GM18520 (cell line): ENCODE measurements around the gene PTPRT.

ENCODE experiments used
- ATAC-seq: cut with Tn5 transposase; IDR thresholded peaks from one replicate; pipeline ENCODE4 v1.9.1; 2021; ENCODE audit not compliant: unreplicated experiment

Gene PTPRT

DNA sequence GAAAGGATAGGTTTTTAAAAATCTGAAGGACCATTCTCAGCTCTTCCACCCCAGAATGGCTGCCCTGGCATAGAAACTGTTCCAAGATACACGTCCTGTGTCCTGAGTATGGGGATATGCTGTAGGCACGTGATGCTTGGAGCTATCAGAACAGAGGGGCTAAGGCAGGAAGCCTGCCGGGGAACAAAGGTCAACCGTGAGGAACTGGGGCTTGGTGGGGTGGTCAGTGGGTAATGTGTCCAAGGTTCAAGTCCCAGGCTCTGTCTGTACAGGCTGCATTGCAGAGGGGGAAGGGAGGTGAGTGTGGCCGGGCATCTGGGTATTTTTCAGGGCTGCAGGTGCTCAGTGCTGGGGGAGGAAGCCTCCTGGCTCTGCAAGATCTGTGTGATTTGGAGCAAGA, 1092.0 kb downstream of the PTPRT start:
- ATAC-seq: no peak

DNA sequence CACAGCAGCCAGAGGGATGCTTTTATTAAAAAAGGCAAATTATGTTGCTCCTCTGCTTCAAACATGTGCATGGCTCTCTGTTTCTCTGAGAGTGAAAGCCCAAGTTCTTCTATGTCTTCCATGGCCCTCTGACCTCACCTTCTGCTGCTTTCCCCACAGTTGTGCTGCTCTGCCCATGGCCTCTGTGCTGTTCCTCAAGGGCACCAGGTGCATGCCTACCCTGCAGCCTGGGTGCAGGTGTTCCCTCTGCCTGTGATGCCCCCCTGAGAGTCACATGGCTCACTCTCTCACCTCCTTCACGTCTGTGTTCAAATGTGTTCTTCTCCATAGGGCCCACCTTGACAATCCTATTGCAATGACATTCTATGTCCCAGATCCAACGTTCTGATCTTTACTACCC, 1094.5 kb downstream of the PTPRT start:
- no peak for ATAC-seq

DNA sequence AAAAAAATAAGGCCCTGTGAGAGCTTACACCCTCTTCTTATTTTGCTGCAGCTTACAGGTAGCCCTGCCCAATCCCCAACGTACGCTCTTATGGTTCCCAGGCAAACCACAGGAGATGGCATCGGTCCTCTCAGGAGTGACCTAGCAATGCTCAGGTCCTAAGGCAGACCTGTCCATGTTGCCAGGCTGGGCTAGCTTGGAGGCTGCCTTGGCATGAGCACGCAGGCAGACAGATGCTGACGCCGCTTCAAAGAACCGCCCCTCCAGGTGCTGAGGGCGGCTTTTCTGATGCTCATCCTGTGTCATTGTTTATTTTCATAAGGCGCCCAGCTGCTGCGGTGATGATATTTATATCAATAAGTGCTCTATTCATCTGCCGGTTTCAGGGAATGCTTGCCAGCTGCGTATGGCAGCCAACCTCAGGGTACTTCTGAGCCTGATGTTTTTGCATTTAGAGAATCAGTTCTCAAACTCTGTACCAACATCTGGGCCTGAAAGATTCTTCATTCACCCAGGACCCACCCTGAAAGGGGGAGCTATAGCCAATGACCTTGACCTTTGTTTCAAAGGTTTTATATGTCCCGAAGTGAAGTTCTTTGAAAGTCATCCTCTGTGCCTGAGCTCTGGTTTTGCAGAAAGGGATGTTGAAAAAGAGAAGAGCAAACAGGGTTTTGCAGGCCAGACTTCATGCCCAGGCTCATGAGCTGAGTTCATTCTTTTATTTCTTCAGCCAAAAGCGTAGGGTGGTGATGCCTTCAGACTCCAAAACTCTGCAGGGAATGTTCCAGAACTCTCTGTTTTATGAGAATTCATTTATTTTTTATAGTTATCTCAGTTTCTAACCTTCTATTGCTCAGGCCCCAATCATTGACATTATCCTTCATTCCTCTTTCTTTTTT, 1095.9 kb downstream of the PTPRT start:
- no peak for ATAC-seq

DNA sequence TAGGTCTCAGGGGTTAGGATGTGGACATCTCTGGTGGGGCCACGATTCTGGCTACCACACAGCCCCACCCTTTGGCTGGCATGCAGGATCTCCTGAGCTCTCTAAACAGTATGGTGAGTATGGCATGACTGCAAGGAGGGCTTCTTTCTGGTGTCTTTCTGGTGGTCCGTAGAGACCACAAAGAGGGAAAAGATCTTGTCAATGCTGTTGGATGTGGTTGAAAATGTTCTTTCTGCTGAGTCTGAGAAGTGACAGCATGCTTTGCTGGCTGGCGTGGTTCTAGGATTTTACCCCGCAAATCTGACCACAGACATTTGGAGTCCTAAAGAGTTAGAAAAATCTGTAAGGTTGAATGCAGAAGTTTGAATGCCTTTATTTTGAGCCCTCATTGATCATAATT, 1096.7 kb downstream of the PTPRT start:
- no peak for ATAC-seq

DNA sequence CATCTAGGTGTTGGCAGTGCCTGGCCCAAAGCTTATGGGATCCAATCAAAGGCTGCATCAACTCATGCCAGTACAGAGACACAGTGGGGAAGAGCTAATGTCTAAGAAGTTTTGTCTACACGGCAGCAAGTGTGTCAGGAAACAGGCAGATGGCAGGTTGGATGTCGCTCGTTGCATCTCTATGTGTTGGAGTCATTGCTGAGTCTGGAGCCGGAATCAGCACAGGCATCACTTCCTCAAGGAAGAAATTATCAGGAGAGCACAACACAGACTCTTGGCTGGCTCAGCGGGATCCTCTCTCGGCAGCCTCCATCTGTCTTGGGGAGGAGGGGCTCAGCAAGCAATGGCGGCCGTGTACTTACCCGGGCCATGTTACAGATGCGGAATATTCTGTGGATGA, 1104.3 kb downstream of the PTPRT start:
- no peak for ATAC-seq

DNA sequence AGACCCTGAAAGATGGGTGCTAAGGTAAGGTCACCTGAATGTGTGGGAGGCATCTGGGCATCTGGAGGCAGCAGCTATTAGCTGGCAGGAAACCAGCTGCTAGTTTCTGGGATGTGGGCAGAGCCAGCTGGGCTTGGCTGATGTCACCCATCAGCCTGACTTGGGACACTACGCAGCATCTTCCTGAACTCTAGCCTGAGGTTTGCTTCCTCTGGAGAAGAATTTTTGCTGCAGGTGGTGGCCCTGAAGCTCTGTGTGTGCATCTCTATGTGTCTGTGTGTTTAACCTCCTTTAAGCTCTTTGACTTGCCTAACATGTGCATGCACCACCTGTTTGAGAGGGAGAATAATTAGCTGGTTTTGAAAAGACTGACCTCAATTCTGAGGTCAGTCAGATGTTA, 1106.4 kb downstream of the PTPRT start:
- no peak for ATAC-seq

DNA sequence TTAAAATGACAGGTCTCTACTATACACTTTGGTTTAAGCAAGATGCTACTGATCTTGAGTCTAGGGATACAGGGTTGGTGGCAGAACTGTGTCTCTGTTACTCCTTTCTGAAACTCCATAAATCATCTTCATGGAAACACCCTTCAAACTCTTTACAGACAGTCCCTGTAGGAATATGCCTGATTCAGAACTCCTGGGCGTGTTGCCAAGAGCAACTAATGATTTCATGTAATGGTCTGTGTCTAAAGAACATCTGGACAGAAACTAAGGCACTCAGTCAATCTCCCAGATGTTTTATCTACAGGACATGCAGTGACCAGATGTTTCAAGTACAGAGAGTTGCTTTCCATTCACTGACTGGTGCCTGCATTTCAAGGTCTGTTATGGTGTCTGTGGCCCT, 1107.1 kb downstream of the PTPRT start:
- no peak for ATAC-seq

DNA sequence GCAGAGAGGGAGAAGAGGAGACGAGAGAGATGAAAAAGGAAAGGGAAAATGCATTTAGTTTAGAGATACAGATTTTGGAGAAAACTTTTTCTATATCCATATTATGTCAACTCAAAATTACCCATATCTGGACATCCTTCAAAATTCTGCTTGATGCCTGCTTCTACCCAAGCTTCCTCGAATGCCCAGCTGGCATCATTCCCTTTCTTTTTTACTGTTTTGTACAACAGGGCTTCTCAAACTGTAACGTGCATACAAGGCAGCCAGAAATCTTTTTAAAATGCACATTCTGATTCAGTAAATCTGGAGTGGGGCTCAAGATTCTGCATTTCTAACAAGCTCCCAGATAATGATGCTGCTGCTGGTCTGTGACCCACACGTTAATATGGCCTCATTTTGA, 1108.8 kb downstream of the PTPRT start:
- no peak for ATAC-seq

DNA sequence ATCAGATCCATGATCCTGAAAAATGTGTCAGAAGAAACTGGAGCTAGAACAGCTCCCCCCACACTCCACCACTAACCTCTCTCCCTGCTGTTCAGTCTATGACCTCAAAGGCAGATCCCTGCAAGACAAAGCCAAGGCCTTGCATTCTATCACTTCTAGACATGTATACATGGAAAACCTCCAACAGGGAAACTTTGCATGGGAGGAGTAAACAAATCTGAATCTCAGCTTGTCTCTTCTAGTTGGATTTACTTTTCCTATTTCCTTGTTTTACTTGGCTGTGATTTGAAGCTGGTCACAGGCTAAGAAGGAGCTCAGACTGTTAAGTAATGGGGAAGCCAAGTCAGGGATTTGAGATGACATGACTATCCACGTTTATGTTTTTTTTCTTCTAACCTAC, 1114.8 kb downstream of the PTPRT start:
- ATAC-seq: no peak

DNA sequence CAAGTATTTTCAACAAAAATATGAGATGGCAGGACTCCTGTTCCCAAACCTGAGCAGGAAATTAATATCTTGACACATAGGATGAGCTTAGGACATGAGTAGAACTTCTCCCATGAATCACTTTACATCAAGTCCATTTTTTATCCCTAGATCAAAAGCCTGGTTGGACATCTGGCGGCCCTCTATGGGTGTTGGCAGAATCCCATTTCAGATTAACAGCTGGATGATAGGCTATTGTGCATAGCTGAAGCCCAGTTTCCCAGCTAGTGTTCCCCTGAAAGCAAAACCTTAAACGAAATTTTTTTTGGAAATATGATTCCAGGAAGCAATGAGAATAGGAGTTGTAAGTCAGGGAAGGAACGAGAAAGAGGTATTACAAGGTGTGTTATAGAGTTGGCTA, 1122.1 kb downstream of the PTPRT start:
- ATAC-seq: no peak

DNA sequence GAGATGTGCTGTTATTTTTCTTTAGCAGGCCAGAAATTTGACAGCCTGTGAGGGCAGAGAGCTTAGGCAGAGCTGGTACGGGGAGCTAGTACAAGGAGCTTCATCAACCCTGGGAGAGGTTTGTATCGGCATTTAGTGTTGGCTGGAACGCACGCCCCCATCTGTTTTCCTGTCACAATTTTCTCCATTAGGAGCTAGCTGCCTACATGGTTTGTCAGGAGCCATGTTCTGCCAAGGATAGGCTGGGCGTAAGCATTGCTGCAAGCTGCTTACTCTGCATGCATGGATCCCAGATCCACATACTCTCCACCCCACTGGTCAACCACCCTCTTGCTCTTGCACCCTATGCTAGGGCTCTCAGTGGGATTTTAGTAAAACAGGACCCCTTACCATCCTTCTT, 1122.5 kb downstream of the PTPRT start:
- ATAC-seq: no peak

DNA sequence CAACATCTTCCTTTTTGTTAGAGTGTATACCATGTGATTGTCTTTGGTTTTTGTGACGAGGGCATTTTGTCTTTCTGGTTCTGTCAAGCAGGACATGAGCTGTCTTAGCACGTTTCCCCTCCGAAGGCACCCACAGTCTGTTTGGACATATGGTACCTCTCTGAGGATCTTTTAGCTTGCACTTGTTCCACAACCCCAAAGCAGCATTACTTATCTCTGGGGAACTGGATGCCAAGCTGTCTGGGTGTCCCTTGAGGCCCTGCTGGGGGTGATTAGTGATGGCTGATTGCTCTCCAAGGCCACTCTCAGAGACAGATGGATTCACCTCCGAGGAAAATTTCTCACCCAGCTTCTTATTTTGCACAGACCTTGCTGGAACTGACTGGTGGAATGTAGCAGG, 1126.6 kb downstream of the PTPRT start:
- no peak for ATAC-seq

DNA sequence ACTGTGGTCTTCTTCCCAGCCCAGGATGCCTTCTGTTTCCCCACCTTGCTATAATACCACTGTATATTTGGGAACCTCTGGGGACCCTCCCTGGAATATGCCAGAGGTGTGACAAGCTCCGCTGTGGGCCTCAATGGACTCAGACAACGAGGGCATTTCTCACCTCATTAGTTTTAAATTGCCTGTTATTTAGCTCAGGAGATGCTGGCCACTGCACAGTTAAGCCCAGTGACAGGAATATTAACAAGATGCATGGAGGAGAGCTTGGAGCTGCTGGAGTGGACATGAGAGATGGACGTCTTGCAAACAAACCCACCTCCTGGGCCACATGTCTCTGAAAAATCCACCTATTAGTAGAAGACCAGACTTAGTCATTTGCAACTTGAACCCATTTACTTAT, 1136.4 kb downstream of the PTPRT start:
- no peak for ATAC-seq

DNA sequence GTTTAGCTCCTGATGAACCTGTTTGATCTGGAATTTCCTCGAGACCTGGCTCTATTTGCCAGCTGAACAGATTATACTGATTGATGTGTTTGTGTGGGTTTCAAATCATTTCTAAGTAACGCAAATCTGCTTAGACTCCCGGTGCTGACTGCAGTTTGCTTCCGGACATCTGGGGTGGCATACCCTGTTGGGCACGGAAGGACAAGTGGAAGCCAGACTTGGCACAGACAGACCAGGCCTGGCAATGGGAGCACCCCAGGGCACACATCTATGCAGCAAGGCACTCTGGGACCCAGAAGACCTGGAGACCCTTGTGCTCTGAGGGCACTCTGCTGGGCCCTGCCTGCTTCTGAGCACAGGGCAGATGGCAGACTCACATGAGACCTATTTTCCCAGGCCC, 1137.8 kb downstream of the PTPRT start:
- ATAC-seq: no peak

DNA sequence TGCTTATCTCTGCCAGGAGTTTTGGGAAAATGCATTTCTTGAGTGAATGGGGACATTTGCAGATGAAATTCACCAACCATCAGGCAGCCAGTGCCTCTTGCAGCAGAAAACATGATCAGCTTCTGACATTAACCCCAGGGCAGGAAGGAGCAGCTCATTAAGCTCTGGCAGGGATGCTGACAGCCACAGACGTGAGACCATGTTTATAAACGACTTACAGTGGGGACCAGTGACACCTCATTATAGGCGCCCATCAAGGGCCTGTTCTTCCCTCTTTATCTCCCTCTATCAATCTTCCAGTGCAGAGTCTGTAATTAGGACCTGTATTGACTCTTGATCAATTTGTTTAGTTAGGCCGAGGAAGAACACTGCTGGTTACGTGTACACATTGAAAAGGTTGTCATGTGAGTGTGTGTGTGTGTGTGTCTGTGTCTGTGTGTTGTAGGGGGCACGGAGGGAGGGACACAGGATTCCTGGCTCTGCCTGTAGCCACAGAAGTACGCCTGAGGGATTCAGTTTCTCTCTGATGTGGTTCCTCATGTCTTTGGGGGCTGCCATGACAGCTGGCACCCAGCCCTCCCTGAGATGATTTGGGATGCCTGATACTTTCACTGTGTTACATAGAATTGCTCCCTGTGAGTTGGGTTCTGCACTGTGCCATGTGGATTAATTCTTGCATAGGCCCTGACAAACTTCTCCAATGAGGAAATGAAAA, 1143.2 kb downstream of the PTPRT start:
- ATAC-seq: no peak

DNA sequence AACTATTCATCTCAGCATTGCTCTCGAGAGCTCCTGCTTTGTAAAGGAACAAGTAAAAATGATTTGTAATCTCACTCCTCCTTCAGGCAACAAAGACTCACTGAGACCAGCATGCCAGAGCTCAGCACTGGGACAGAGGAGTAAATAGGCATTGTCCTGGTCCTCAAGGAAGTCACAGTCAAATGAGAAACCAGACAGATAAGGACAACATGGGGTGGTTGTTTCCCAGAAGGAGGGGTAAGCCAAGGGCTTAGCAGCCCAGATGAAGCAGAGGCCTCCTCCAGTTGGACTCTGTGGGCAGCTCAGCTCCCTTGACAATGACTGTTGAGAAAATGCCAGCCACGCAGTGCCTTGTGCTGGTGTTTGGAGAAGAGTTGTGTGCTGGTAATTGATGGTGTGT, 1145.8 kb downstream of the PTPRT start:
- ATAC-seq: no peak

DNA sequence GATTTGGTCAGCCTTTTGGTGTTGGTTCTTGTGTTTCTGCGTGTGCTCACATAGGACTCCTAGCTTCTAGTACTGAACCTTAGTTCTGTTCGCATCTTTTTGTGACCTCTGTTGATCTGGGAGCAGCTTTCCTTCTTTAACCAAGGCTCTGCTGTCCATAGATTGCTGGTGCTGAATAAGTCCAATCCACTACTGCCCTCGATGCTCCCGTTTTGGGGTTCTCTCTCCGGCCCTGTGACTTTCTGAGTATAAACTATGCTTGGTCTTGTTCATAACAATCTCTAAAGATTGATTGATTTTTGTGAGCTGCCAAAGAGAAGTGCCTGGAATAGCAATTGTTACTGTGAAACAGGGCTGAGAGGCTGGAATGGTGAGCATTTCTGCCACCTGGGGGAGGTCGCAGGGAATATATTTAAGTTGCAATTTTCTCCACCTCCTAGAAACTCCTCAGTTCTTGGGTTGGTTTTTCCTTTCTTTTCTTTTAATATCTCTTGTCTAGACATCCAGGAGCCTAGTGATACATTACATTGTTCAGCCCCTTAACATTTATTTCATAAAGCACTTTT, 1148.6 kb downstream of the PTPRT start:
- no peak for ATAC-seq

DNA sequence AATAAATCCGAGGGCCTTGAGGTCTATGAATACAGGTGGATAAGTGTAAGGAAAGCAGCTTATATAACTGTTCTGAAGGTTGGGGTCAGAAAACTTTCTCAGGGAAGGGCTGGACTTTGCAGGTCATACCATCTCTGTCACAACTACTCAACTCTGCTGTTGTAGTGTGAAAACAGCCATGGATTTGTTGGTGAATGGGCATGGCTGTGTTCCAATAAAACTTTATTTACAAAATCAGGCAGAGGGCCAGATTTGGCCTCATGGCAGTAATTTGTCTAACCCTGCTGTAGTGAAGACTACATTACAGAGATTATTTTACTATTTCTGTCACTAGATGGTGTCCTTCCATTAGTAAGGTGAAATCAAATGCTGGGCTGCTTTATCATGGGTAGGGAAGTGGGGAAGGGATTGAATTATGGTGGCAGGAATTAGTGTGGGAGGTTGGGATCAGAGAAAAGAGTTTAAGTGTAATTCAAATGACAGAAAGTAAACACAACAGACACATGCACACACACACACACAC, 1161.9 kb downstream of the PTPRT start:
- no peak for ATAC-seq

DNA sequence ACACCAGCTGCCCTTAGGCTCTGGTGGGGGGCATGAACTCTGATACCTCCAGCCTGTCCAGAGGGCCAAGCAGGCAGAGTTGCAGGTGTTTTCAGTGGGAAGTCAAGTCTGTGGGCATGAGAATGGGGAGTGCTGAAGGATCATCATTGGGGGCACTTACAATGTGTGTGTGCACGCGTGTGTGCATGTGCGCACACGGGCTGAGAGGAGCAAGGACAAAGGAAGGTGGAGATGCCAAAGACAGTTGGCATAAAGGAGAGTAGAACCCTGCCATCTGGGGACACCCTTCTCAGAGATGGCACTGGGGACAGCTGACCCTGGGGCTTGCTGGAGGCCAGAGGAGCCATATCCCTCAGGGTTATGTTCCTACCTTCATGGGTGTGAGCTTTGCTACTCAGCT, 1163.1 kb downstream of the PTPRT start:
- ATAC-seq: no peak

DNA sequence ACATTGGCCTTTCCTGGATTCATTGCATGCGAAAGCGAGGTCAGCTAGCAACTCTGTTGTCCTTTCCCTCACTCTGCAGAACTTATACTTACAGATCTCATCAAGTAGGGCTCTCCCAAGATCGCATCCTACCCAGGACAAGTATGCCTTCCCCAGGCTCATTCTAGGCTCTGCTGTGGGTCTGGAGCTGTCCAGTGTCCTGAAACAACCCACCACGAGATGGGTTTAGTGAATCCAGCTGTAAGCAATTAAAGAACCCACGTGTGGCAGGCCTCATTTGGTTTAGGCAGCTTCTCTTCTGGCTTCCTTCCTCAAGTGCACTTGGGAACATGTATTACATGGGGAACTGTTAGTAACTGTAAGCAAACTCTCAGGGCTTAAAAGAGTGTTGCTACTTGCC, 1165.1 kb downstream of the PTPRT start:
- ATAC-seq: no peak
